Esophagus (tissue), 2 donors: ENCODE data around the gene PHACTR1. TPM values are rescaled to one million over a fixed set of nuclear protein-coding genes. Genes with fewer than 3 reads are reported as not detected.

Source experiments
- H3K27ac ChIP-seq, 2 donors: one replicate each; pipeline ENCODE4 v1.5.1; 2013; ENCODE audit warnings: low read depth in 2 of 2, mild to moderate bottlenecking in 2 of 2, inconsistent platforms in 1 of 2, low read length in 1 of 2, moderate library complexity in 1 of 2
- H3K27me3 ChIP-seq, 2 donors: one replicate each; pipeline ENCODE4 v1.6.1; 2013; ENCODE audit warnings: low read length in 2 of 2, control low read depth in 1 of 2, mild to moderate bottlenecking in 1 of 2; ENCODE audit not compliant: insufficient read depth in 2 of 2, control insufficient read depth in 1 of 2
- H3K36me3 ChIP-seq, 2 donors: one replicate each; pipeline ENCODE4 v1.6.1; 2013; ENCODE audit warnings: low read length in 1 of 2; ENCODE audit not compliant: control insufficient read depth in 2 of 2, insufficient read depth in 2 of 2
- H3K4me1 ChIP-seq, 2 donors: one replicate each; pipeline ENCODE4 v1.6.1; 2013; ENCODE audit warnings: low read length in 1 of 2; ENCODE audit not compliant: control insufficient read depth in 2 of 2, insufficient read depth in 2 of 2
- H3K4me3 ChIP-seq, 2 donors: one replicate each; pipeline ENCODE4 v1.5.1; 2013; ENCODE audit warnings: low read length in 2 of 2, mild to moderate bottlenecking in 2 of 2, low read depth in 1 of 2, moderate library complexity in 1 of 2
- H3K9me3 ChIP-seq, 2 donors: one replicate each; pipeline ENCODE4 v1.6.1; 2013; ENCODE audit warnings: mild to moderate bottlenecking in 2 of 2, low read depth in 1 of 2, low read length in 1 of 2, moderate library complexity in 1 of 2; ENCODE audit not compliant: control insufficient read depth in 2 of 2, insufficient read depth in 1 of 2
- WGBS, 2 donors: extraction: QIAGEN DNeasy Blood & Tissue Kit; methylation state at CpG; one replicate each; pipeline ENCODE4 v1.1.7; 2013; 5-methylcytosine and 5-hydroxymethylcytosine counted together
- polyA plus RNA-seq, 2 donors: library from polyadenylated mRNA; stranded (reverse); fragments of 200-250 nt; gene quantifications; one replicate each; pipeline ENCODE4 v1.2.3, GENCODE V29; 2013
- donor health status: healthy with polysubstance abuse.
- donor health status: Bipolar disorder and iron deficiency.

The PHACTR1 gene
- polyA plus RNA-seq, 2 donors, result 0.41 to 0.55 TPM

- 87 to 91% methylated on average over 6 of the region's 6 CpGs for WGBS, 2 donors
- Histone ChIP-seq H3K4me3 (no peak overlapping the region), H3K4me1 (no peaks in the 10 kb centered on the region), H3K27ac (no peak overlapping the region), H3K36me3 (no peaks in the 10 kb centered on the region), H3K27me3 (no peaks in the 10 kb centered on the region), H3K9me3 (no peaks in the 10 kb centered on the region)
These were observed 547.1 kb downstream of the PHACTR1 start for GRCh38 chr6:13263669-13264068.

GRCh38 chr6:13267142-13267651, 550.6 kb downstream of the PHACTR1 start:
- Histone ChIP-seq H3K4me3 (no peak overlapping the region), H3K9me3 (no peaks in the 10 kb centered on the region), H3K36me3 (no peaks in the 10 kb centered on the region), H3K27me3 (no peaks in the 10 kb centered on the region), H3K4me1 (no peaks in the 10 kb centered on the region), H3K27ac (no peak overlapping the region)
- WGBS, 2 donors, result 83 to 92% methylated on average over 2 of the region's 2 CpGs

GRCh38 chr6:13268913-13269518, 552.4 kb downstream of the PHACTR1 start:
- no peaks in the 10 kb centered on the region for H3K9me3 ChIP-seq
- no peaks in the 10 kb centered on the region for H3K27me3 ChIP-seq
- no peaks in the 10 kb centered on the region for H3K36me3 ChIP-seq
- H3K4me1 ChIP-seq, result no peaks in the 10 kb centered on the region
- H3K4me3 ChIP-seq, result no peak overlapping the region
- 59 to 64% methylated on average over 8 of the region's 8 CpGs for WGBS, 2 donors
- H3K27ac ChIP-seq, result no peak overlapping the region

GRCh38 chr6:13272131-13273046, 555.8 kb downstream of the PHACTR1 start:
- H3K27me3 ChIP-seq, result no peaks in the 10 kb centered on the region
- H3K36me3 ChIP-seq, result no peaks in the 10 kb centered on the region
- no peaks in the 10 kb centered on the region for H3K9me3 ChIP-seq
- 88 to 91% methylated on average over 24 of the region's 24 CpGs for WGBS, 2 donors
- no peaks in the 10 kb centered on the region for H3K4me1 ChIP-seq
- no peak overlapping the region for H3K4me3 ChIP-seq
- H3K27ac ChIP-seq, result no peak overlapping the region

- H3K27ac ChIP-seq, result no peak overlapping the region
- H3K4me1 ChIP-seq, result no peaks in the 10 kb centered on the region
- H3K27me3 ChIP-seq, result no peaks in the 10 kb centered on the region
- no peaks in the 10 kb centered on the region for H3K36me3 ChIP-seq
- WGBS, 2 donors, result 74 to 76% methylated on average over 10 of the region's 10 CpGs
- no peaks in the 10 kb centered on the region for H3K9me3 ChIP-seq
- no peak overlapping the region for H3K4me3 ChIP-seq
These were observed 556.8 kb downstream of the PHACTR1 start for GRCh38 chr6:13273202-13273930.

- WGBS, 2 donors, result 72 to 78% methylated on average over 21 of the region's 21 CpGs
- H3K27me3 ChIP-seq, result no peaks in the 10 kb centered on the region
- no peaks in the 10 kb centered on the region for H3K4me1 ChIP-seq
- H3K4me3 ChIP-seq, result no peak overlapping the region
- no peaks in the 10 kb centered on the region for H3K36me3 ChIP-seq
- H3K9me3 ChIP-seq, result no peaks in the 10 kb centered on the region
- H3K27ac ChIP-seq, result no peak overlapping the region
These were observed 557.6 kb downstream of the PHACTR1 start for GRCh38 chr6:13273931-13274706.

- H3K27me3 ChIP-seq, result no peaks in the 10 kb centered on the region
- H3K4me1 ChIP-seq, result no peaks in the 10 kb centered on the region
- no peaks in the 10 kb centered on the region for H3K9me3 ChIP-seq
- 78% methylated on average over 6 of the region's 6 CpGs for WGBS, 2 donors
- no peak overlapping the region for H3K4me3 ChIP-seq
- H3K36me3 ChIP-seq, result no peaks in the 10 kb centered on the region
- H3K27ac ChIP-seq, result no peak overlapping the region
These were observed 558.3 kb downstream of the PHACTR1 start for GRCh38 chr6:13274707-13275434.

GRCh38 chr6:13275435-13275989, 558.9 kb downstream of the PHACTR1 start:
- Histone ChIP-seq H3K27ac (no peak overlapping the region), H3K4me3 (no peak overlapping the region), H3K9me3 (no peaks in the 10 kb centered on the region), H3K4me1 (no peaks in the 10 kb centered on the region), H3K36me3 (no peaks in the 10 kb centered on the region), H3K27me3 (no peaks in the 10 kb centered on the region)
- WGBS, 2 donors, result 79 to 89% methylated on average over 8 of the region's 8 CpGs
